GM21360 (cell line): ENCODE data around the gene G2E3.
"Not testable (repeated sequence)": the region's sequence is repeated elsewhere in the genome, so short reads cannot be mapped to it uniquely, and the experiment has no call there.

Experiments used
- ATAC-seq: cut with Tn5 transposase; IDR thresholded peaks from one replicate; pipeline ENCODE4 v1.9.1; 2021; ENCODE audit warnings: mild to moderate bottlenecking, moderate library complexity; ENCODE audit not compliant: unreplicated experiment

G2E3 gene

DNA sequence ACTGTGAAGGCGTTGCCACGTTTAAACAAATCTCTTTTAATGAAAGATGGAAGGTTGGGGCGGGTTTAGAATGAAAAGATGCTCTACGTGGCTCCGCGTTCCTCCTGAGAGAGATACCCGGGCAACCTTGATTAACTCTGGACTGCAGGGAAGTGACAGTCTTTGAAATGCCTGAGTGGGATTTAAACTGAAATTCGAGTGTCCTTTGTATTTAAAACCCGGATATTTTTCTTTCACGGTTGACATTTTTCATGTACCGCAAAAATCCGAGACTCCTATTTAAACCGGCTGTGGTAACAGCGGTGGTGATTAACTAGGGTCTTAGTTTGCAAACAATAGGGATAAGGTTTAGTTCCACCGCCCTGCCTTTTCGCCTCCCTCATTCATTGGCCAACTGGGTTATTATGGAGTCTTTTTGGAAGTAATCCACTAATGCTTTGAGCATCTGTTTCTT, 707 bp downstream of the G2E3 start:
- peak; percentile 15 for ATAC-seq

DNA sequence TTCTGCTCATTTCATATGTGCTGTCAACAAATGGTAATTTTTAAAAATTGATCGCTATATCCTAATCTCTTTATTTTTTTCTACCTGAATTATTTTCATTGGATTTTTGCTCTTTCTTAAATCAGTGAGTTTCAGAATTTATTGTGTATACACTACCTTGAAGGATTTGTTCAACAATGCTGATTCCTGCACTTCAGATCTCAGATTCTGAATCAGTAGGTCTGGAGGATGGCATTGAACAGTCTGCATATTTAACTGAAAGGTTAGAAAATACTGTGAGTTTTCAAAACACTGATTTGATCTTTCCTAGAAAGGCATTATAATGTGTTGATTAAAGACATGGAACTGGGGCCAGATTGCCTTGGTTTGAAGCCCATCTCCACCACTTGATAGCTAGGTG, 1.6 kb downstream of the G2E3 start:
- ATAC-seq: no peak

DNA sequence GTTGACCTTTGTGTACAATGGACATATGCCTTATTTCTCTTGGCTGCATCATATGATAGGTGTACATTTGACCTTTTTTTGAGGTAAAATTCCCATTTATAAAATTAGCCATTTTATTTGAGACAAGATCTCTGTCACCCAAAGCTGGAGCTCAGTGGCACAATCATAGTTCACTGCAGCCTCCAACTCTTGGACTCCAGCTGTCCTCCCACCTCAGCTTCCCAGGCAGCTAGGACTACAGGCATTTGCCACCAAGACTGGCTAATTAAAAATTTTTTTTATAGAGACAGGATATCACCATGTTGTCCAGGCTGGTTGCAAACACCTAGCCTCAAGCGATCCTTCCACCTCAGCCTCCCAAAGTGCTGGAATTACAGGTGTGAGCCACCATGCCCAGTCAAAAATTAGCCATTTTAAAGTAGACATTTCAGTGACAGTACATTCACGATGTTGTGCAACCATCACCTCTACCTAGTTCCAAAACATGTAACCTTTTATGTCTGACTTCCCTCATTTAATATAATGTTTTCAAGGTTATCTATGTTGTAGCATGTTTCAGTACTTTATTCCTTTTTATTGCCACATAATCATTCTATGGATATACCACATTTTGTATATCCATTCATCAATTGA, 5.4 kb downstream of the G2E3 start:
- ATAC-seq: no peak

DNA sequence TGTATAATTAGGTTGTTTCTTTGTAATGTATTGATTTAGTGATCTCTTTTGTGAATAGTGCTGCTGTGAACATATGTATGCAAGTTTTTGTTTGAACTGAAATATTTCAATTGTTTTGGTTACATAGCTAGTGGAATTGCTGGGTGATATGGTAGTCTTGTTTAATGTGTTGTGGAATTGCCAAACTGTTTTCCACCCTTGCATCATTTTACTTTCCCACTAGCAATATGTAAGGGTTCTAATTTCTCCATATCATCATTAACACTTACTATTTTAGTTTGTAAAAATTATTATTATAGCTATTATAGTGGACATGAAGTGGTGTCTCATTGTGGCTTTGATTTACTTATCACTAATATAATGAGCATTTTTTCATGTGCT, 5.9 kb downstream of the G2E3 start:
- ATAC-seq: no peak

DNA sequence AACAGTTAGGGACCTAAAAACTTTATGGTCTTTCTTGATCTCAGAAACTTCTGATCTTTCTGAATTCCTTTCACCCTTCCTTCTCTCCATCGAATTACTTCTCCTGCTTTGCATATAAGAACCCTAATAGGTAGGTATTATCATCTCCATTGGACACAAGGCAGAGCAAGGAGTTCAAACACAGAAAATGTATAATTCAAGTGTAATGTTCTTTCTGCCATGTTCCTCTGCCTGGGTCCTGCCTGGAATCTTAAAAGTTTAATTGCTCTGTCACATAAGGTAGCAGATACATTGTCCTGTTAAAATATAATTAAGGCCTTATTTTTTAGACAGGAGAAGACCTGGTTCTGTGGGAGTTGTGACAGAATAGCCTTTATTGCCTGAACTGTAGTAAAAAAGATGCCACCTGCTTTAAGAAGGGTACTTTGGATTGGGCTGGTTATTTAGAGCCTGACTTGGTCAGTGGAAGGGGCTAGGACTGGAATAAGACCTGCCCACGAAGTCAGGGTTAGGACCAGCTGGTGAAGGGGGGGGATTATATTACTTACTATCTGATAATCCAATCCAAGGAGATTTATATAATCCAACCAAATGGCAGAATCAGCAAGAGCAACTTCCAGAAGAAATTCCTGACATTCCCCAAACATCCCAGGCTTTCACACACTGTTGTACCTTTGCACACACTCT, 10.4 kb downstream of the G2E3 start:
- ATAC-seq: no peak

DNA sequence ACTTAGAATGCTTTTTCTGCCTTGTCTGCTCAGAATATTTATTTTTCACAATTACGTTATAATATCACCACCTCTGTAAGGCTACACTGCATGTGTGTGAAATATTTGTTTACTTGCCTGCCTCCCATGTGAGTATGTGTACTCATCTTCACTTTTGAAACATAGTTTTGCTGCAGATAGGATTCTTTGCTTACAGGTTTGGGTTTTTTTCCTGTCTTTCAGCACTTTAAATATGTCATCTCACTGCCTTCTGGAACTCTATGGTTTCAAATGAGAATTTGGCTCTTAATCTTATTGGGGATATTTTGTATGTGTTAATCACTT, 10.9 kb downstream of the G2E3 start:
- ATAC-seq: no peak

DNA sequence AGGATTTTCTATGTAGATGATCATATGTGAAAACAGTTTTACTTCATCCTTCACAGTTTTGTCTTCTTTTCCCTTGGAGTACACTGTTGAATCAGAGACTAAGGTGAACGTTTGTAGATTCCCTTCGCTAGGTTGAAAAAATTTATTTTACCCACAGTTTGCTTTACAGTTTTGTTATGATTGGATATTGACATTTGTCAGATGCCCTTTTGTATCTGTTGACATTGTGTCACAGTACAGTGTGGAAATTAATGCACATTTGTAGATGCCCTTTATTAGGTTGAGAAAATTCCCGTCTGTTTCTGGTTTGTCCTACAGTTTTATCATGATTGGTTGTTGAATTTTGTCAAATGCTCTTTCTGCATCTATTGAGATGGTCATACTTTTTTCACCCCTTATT, 13.3 kb downstream of the G2E3 start:
- ATAC-seq: no peak

DNA sequence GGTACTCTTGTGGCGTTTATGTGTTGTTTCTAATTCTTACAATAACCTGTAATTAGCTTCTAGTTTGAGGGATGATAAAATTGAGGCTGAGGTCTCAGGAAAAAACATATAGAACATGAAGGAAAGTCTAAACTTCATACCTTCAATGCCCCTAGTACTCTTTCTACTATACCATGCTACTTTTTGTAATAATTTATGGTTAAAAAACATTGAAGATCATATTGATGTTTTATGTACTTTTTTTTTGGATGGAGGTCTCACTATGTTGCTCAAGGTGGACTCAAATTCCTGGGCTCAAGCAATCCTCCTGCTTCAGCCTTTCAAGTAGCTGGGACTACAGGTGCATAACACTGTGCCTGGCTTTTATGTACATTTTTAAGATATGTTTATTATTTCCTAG, 13.8 kb downstream of the G2E3 start:
- no peak for ATAC-seq

DNA sequence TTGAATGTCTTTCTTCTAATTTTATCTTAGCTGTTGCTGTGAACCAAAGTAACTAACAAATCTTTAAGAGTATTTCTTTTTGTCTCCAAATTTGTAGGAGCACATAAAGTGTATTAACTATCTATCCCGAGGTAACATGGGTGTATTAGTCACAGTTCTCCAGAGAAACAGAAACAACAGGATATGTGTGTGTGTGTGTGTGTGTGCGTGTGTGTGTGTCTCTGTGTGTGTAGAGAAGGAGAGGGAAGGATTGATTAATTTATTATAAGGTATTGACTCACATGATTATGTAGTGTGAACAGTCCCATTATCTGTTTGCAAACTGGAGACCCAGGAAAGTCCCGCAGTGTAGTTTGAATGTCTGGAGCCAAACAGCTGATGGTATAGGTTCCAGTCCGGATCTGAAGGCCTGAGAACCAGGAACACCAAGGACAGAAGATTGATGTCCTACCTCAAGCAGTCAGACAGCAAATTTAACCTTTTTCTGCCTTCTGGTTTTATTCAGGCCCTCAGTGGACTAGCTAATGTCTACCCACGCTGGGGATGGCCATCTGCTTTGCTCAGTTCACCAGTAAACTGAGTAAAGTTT, 14.4 kb downstream of the G2E3 start:
- no peak for ATAC-seq

DNA sequence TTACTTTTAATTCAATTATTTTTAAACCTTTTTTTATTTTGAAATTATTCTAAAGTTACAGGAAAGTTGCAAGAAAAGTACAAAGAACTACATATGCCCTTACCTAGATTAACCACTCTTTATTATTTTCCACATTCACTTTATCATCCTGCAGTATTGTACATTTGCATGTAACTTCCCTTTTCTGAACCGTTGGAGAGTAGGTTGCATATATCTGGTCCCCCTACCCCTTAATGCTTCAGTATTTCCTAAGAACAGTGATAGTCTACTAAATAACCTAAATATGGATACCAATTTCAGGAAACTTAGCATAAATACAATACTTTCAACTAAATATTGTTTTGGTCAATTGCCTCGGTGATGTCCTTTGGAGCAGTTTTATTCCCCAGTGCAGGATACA, 15.0 kb downstream of the G2E3 start:
- ATAC-seq: no peak

DNA sequence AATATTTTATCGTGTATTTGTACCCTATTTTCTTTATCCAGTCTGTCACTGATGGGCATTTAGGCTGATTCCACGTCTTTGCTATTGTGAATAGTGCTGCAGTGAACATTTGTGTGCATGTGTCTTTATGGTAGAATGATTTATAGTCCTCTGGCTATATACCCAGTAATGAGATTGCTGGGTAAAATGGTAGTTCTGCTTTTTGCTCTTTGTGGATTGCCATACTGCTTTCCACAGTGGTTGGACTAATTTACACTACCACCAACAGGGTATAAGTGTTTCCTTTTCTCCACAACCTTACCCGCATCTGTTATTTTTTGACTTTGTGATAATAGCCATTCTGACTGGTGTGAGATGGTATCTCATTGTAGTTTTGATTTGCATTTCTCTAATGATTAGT, 15.8 kb downstream of the G2E3 start:
- ATAC-seq: not testable (repeated sequence)

DNA sequence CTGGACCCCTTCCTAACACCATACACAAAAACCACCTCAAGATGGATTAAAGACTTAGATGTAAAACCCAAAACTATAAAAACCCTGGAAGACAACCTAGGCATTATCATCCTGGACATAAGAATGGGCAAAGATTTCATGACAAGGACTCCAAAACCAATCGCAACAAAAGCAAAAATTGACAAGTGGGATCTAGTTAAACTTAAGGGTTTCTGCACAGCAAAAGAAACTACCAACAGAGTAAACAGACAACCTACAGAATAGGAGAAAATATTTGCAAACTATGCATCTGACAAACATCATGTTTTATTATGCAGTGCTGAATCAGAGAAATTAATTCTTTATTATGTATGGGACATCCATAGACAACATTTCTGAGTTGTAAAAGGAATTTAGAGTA, 17.4 kb downstream of the G2E3 start:
- not testable (repeated sequence) for ATAC-seq

DNA sequence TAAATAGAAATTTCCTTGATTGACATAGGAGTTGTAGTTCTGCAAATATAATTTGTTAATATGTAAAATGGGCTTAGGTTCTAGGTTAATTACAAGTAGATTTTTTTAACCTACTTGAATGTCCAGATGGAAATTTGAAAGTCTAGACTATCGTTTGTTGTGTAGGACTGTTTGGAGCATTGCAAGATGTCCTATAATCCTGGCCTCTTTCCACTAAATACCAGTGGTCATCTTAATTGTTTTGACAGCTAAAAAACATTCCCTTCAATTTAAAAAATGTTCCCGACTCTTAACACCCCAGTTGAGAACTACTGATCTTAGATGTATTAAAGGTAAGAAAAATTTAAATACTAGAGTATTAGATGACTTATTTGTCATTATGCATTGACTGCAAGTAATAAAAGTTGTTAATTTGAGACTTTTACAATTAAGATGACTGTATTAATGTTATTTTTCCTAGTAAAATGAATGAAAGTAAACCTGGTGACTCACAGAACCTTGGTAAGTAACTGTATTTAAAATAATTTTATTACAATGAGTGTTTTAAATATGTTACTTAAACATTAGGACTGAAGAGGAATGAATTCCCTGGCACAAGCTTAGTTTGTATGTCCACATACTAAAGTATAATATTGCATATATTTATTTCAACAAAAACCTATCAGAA, 21.8 kb downstream of the G2E3 start:
- ATAC-seq: no peak

DNA sequence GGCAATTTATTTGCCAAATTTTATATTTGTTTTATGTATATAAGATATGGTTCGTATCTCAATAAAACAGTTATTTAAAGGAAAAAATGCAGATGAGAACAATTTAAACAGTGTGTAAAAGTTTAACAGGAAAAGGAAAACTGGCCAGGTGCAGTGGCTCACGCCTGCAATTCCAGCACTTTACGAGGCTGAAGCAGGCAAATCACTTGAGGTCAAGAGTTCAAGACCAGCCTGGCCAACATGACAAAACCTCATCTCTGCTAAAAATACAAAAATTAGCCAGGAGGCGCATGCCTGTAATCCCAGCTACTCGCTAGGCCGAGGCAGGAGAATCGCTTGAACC, 22.3 kb downstream of the G2E3 start:
- no peak for ATAC-seq

DNA sequence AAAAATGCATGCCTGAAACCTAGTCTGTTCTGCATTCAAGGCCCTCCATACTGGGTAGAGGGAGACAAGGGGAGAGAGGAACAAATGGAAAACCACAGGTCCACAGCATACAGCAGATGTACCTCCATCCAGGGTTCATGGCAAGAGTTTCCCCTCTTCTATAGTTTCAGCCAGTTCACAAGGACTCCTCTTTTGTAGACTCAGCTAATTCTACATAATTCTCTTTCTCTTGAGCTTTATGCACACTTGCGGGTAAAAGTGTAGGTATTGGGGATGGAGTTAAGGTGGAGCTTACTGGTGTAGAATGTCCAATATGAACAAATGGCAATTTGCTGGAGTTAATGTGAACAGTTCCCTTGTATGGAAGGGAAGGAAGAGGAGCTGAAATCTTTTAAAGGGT, 23.4 kb downstream of the G2E3 start:
- ATAC-seq: no peak

DNA sequence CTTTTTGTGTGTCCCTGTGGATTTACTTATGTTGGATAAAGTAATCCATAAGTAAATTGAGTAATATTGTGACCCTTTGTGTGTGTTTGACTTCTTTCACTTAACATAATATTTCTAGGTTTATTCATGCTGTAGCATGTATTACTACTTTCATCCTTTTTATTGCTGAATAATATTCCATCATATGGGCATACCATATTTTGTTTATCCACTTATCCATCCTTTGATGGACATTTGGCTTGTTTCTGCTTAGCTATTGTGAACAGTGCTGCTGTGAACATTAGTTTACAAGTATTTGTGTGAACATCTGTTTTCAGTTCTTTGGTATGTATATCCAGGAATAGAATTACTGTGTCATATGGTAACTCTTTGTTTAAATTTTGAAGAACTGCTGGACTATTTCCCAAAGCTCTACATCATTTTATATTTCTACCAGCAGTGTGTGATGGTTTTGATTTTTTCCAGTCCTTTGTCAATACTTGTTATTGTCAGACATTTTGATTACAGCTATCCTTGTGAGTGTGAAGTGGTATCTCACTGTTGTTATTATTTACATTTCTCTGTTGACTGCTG, 25.2 kb downstream of the G2E3 start:
- no peak for ATAC-seq

DNA sequence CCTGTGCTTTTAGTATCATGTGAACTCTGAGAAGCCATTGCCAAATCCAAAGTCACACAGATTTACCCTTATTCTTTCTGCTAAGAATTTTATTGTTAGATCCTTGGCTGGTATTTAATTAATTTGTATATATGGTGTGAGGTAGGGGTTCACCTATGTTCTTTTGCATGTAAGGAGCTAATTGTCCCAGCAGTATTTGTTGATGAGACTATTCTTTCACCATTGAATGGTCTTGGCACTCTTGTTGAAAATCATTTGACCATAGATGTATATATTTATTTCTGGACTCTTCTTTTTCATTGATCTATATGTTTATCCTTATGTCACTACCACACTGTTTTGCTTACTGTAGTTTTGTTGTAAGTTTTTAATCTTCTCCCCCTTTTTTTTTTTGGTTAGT, 26.2 kb downstream of the G2E3 start:
- ATAC-seq: no peak

DNA sequence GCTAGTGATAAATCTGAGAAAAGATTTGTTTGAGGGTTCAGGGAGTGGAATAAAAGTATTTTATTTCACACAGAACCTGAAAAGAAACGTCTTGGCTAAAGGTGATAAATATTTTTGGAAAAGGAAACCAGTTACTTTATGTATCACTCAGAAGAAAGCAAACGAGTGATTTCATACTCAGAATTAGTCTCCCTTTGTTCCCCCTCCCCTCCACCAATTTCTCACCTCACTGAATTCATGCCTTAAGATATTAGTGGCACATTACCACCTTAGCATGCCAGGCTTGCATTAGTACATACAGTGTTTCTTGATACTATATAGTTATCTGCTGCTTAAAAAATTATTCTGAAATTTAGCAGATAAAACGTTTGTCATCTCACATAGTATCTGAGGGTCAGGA, 28.2 kb downstream of the G2E3 start:
- no peak for ATAC-seq

DNA sequence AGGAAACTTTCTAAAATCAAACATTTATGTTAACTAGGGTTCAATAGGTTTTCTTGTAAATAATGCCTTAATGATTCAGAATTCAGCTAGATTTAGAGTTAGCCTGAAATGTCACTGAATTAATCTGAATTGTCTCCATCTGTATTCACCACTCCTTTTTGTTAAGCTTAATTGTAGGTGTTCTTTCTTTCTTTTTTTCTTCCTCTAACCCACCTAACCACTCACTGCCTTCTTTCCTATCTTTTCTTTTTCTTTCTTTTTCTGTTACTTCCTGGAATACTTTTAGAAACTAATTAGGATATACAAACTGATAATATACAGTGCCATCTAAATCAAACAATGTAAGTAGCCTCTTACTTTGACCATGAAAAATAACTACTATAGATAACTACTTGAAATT, 29.9 kb downstream of the G2E3 start:
- ATAC-seq: no peak

DNA sequence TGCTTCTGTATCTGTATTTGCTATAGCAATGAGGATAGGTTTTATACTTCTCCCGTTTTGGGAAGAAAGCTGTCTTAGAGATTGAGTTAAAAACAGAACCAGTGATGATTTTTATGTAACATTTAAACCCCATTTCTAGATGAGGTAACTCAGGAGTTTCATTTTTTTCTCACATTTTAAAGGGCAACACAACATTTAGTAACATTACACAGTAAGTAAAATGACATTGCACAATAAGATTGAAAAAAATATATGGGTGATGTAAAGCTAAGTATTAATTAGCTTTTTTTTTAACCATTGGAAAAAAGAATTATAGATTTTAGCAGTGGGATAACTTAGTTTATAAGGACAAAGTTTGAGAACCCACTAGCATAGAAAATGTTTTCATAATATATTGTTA, 38.0 kb downstream of the G2E3 start:
- no peak for ATAC-seq

DNA sequence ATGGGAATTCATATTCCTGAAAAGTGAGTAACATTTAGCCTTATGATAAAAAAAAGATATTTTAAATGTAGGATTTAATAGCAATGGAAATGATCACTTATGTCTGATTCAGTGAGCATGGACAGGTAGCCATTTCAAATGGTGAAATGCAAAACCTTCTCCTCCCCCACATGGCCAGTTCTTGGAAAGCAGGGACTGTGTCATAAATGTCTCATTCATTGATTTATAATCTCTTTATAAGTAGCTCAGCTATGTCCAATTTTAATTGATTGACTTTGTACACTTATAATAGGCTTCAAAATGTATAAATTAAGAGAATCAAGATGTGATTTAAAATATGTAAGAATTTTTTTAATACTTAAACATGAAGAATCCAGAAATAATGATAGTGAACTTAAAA, 38.5 kb downstream of the G2E3 start:
- no peak for ATAC-seq
